Left colon (tissue), 2 donors: ENCODE results near the gene EIF4EBP2. TPM values are rescaled to one million over a fixed set of nuclear protein-coding genes. Genes with fewer than 3 reads are reported as not detected.

ENCODE experiments used
- ATAC-seq: fragments of 200-7000 bp; cut with Tn5 transposase; one replicate; pipeline ENCODE4 v1.9.1; 2020; ENCODE audit warnings: mild to moderate bottlenecking, moderate library complexity
- DNase-seq, 2 donors: peaks; one replicate each; pipeline ENCODE4 v3.0.0-alpha.2; 2020
- intact Hi-C, 2 donors: fragments of 100-400 bp; cut with DNase I in 1 of 2; cut with micrococcal nuclease in 1 of 2; formaldehyde crosslinking; loops; one replicate each; pipeline versions ENCODE4 v1.11.2 to v1.14.0; 2022; cut with DNase I, micrococcal nuclease
- total RNA-seq, 2 donors: library from RNA; stranded (reverse); fragmentation: NEBNext Ultra II Directional; extraction: Animal tissue kit (Norgen Biotek cat#: 25700); gene quantifications; one replicate each; pipeline ENCODE4 v1.2.1, GENCODE V29; 2021
- donor health status: DM: no; HTN: no; CAD: no.
- donor health status: DM: yes; HTN: yes; CAD: no.

Gene EIF4EBP2
- total RNA-seq, 2 donors from 2014 or later: 72.2 to 112 TPM

DNA sequence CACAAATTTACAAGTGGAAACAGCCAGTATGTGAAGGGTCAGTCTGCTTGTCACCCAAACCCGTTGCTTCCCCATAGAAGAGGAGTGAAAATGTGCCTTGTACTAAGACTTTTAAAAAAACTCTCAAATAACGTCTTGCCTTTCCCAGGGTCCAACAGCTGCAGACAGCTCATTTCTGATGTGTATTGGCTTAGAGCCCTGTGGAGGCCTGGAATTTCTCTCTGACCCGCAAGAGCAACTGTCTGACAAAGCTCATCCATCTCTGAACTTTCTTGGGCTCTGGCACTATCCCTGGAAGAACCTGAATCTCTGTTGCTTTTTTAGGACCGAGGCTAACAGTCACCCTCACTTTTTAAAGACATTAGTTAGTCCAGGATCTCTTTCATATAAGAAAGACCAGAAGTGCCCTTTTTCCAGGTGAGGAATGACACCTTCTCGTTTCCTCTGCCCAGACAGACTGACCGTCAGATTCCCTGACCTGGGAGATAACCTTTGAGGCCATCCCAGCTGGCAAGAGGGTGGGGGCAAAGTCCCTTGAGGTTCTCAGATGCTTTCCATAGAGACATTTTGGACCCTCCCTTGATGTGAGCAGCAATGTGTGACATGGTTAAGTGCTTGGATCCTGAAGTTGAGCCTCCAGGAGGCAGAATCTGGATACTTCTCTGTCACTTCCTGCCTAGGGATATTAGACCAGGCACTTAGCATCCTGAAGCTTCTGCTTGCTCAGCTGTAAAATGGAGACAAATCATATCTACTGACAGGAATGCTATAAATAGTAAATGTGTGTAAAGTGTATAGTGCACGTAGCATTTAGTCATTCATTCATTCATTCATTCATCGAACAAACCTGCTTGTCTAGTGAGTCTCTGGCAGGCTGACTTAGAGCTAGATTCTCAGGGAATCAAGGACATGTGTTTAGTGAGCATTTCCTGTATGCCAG, 42.0 kb downstream of the EIF4EBP2 start:
- intact Hi-C loops: no loop called here
- ATAC-seq (no peak), DNase-seq (no peak)

DNA sequence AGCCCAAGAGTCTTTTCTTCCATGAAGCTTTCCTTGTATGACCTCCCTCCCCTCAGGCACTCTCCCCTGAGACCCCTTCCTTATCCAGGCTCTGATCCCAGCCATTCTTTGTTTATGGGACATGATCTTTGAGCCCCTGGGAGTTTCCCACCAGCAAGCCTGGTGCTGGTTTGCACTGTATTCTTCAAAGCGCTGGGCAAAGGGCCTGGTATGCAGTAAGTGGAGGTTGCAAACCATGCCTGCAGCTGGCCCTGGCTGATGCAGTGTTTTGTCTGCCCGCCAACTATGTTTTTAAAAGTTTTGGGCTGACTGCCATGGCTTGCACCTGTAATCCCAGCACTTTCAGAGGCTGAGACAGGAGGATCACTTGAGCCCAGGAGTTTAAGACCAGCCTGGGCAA, 44.3 kb downstream of the EIF4EBP2 start:
- DNase-seq: no peak
- ATAC-seq: no peak
- intact Hi-C loops: no loop called here

DNA sequence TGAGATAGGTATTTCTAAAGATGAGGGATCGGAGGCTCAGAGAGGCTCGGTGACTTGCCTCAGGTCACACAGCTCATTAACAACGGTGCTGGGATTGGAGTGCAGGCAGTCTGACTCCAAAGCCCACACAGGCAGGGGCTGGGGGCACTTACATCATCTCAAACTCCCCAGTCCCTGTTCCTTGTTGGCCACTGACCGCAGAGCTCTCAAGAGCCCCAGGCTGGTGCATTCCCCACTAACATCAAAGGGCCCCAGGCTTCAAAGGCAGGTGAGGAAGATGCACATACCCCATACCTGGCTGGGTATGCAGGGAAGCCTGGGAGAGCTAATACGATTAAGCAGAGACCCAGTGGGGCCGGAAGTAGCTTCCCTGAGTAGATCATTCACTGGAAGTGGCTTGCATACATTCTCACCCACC, 51.3 kb downstream of the EIF4EBP2 start:
- ATAC-seq (no peak), DNase-seq (no peak)
- intact Hi-C loops: no loop called here

DNA sequence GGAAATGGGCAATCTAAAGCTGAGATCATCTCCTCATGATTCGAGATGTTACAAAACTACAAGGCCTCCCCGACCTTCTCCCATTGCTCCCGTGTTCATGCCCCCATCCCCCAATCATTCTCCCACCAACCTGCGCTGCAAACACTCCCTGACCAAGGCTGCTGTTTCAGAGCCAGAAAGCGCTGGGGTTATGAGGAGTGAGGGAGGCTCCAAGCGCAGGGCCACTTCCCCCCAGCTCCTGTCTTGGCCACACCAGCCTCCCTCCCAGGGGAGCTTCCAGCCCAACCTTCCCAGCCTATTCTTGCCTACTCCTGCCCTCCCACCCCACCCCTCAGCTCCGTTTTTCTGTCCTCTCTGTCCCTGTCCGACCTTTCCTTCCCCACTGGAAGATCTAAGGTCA, 52.2 kb downstream of the EIF4EBP2 start:
- intact Hi-C loops: no loop called here
- ATAC-seq (no peak), DNase-seq (no peak)

DNA sequence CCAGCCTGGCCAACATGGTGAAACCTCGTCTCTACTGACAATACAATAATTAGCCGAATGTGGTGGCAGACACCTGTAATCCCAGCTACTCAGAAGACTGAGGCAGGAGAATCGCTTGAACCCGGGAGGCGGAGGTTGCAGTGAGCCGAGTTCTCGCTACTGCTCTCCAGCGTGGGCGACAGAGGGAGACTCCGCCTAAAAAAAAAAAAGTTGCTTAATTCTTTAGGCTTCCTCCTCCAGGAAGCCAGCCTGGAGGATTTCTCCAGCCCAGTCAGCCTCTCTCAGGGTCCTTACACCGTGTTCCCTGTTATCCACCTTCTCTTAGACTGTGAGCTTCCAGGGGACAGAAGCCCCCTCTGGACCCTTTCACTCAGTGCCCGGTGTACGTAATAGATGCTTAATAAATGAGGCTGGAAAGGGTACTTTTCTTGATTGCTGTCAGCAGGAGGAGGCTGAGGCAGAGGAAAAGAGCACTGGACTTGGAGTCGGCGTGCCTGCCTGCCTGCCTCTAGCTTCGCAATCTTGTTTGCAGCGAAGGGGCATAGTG, 53.9 kb downstream of the EIF4EBP2 start:
- intact Hi-C loops: no loop called here
- ATAC-seq (no peak), DNase-seq (no peak)

DNA sequence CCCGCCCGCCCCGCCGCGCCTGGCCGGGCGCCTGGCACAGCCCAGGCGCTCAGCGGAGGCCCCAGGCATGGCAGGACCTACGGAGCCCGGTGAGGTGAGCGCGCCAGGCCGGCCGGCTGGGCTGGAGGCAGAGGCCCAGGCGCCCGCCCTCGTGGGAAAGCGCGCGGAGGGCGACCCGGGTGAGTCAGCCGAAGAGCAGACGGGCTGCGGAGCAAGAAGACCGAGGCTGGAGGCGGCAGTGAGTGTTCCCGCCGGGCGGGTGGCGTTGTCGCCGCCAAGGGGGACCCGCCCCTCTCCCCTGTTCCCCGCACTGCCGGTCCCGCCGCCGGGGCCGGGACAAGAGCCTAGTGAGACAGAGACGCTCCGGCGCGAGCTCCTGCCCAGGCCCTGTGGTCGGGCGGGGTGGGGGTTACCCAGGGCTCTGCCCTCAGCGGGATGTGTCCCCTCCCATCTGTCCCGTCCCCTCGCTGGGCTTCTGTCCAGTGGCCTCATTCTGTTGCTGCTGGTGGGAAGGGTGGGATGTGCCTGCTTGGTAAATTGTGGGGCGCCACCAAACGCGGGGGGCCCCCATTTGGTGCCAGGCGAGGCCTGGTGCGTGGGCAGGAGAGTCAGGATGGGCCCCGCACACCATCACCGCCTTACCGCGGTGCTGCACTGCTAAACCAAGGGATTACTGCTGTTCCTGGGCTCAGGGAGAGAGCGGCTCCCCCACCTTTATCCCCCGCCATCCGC, 54.5 kb downstream of the EIF4EBP2 start:
- peak; percentile 70 for ATAC-seq
- peak; percentile 58 for DNase-seq
- intact Hi-C loops: no loop called here

DNA sequence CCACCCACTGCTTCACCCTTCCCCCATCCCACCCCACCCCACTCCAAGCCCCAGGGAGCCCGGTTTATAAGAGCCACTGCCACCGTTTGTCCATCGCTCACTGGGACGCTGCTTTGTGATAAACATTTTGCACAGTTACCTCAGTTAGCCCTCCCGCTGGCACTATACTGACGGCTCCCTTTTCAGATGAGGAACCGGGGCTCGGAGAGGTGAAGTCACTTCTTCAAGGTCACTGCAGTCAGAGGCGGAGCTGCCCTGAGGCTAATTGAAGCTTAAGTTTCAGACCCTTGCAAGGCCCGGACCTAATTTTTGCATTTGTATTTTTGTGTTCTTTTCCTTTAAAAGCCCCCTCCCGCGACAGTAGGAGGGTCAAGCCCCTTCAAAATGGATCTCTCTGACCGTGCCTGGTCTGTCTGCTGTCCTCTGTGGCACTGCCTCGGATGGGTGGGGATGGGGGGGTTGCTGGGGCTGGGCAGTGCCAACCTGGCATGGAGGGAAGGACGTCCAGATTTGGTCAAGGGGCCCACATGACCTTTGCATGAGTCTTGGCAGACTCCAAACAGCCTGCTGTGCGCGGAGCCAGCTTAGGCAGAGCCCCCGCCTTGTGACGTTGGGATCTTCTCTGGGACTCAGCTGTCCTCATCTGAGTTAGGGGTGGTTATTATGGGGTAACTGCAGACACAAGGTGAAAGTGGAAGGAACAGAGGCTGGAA, 55.3 kb downstream of the EIF4EBP2 start:
- DNase-seq (peak in 1 of 2 donors; percentile 47), ATAC-seq (no peak)
- intact Hi-C loops: no loop called here

DNA sequence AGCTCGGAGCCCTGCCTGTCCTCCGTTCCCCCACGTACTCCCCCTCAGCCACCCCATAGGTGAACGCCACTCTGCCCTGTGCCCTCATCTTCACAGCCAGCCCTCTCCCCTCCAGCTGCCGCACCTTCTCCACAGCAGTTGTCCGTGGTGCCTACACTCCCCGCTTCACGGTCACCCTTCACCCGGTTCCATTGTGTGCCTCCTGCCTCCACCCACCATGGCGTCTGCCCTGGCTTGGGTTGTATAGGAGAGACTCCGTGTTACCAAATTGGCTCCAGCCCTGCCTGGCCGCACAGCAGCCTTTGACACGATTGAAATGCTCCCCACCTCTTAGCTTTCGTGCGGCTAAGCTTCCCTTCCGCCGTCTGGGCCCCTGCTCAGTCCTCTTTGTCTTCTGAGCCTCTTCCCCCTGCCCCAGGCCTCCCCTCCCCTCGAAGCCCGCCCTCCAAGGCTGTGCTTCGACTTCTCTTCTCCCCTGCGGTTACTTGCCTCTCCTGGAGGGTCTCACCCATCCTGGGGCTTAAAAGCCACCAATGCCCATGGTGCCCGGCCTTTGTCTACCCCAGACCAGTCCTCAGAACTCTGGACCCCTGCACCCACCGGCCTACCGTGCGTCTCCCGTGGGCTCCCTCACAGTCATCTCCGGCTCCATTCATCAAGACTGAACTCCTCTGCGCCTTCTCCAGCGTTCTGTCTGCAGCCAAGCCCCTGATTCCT, 56.0 kb downstream of the EIF4EBP2 start:
- ATAC-seq (peak; percentile 35), DNase-seq (no peak)
- intact Hi-C loops: loop anchor here (5.0 kb wide), 1 partner anchor 82 kb away; no protein-coding TSS in a partner anchor

DNA sequence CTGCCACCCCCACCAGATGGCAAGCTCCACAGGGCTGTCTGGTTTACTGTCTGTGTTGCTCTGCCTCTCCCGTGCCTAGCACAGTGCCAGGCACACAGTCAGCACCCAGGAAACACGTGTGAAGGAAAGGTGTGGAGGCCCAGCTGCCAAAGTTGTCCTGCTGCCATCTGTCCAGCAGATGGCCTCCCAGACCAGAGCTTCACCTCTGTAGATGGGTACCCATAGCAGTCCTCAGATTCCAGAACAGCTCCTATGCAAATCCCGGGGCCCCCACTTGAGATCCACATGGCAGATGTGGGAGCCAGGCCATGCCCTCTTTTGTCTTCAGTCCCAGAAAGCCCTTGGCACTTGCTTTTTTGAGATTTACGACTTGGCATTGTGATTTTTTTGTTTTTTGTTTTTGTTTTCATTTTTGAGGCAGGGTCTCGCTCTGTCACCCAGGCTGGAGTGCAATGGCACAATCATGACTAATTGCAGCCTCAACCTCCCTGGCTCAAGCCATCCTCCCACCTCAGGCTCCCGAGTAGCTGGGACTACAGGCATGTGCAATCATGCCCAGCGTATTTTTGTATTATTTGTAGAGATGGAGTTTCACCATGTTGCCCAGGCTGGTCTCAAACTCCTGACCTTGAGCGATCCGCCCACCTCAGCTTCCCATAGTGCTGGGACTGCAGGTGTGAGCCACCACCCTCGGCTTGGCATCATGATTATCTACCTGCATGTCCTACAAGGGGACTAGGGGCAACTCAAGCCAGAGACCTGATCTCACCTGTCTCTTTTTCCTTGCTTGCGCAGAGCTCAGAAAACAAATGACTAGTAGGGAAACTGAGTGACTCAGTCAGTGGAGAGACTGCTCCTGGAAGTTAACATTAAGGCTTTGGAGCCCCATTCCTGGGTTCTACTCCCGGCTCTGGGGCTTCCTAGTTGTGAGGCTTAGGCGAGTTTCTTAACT, 57.7 kb downstream of the EIF4EBP2 start:
- peak in 1 of 2 donors; percentile 65 for DNase-seq
- peak; percentile 78 for ATAC-seq
- intact Hi-C loops: loop anchor here (5.0 kb wide), 1 partner anchor 81 kb away; no protein-coding TSS in a partner anchor

DNA sequence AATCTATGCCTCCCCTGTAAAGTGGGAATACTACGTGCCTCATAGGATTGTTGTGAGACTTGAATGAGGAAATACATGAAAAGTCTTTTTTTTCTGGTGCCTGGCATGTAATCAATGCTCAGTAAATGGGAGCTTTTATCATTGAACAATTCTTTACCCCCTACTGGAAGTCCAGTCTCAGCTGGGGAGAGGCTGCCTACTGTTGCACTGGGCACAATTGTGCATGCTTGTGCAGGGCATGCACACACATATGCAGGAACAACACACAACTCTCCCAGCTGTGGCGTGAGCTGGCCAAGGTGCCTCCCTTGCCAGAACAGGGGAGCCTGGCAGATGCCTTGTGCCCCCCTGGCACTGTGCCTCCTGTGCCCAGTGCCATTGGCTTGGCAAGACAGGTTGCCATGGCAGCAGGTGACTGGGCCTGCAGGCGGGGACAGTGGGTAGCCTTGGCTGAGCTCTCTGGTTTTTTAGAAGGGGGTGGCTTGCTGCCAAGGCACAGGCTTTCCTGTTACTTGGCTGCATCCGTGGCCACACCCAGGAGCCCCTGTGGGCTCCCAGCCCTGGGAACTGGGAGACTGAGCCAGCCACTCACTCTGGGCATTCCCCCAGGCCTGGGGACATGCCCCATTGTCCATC, 58.5 kb downstream of the EIF4EBP2 start:
- DNase-seq (peak; percentile 24 to 46), ATAC-seq (no peak)
- intact Hi-C loops: loop anchor here (5.0 kb wide), 1 partner anchor 80 kb away; no protein-coding TSS in a partner anchor

DNA sequence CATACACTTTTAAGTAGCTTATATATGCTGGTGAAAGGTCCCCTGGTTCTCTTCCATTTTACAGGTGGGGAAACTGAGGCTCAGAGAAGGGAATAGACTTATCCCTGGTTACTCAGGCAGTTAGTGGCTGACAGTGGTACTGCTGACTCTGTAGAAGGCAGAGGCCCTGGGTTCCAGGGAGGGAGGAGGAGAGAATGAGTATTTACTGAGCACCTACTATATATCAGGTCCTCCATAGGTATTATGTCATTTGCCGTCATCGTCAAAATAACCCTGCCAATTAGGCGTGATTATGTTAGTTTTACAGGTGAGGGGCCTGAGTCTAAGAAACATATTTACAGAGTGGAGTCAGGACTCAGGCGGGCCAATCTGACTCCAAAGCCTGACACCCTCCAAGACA, 61.3 kb downstream of the EIF4EBP2 start:
- no peak for DNase-seq
- intact Hi-C loops: no loop called here
- ATAC-seq: no peak

DNA sequence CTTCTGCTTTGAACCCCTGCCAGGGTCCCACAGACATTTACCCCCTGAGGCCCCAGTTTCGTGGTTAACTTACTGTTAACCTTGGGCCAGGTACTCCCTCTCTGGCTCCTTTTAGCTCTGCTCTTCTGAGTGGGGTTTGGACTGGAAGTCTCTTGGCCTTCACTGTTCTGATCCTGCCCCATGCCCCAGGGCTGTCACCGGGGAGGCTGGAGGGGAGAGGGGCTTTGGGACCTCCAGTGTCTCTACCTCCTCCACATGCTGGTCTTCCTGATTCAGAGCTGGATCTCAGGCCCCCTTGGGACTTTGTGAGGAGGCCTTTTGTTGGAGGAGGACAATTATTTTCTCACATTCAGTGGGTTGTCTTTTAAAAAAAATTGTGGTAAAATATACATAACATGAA, 61.9 kb downstream of the EIF4EBP2 start:
- ATAC-seq: no peak
- intact Hi-C loops: no loop called here
- DNase-seq: no peak

DNA sequence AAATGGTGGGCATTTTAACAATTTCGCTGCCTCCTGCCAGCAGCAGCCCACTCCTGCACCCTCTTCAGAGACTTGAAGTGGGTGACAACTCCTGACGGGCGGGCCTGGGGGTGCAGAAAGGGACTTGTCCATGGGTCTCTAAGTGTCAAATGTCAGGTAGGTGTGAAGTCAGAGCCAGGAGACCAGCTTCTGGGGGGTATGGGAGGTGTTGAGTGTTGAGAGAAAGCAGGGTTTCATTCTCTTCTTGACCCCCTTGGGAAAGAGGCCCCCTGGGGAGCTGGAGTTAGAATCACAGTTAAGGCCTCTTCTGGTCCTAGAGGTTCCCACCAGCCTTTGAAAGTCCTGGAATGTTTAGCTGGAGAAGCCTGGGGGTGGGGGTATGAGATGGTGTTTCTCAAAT, 63.0 kb downstream of the EIF4EBP2 start:
- ATAC-seq (no peak), DNase-seq (no peak)
- intact Hi-C loops: no loop called here

DNA sequence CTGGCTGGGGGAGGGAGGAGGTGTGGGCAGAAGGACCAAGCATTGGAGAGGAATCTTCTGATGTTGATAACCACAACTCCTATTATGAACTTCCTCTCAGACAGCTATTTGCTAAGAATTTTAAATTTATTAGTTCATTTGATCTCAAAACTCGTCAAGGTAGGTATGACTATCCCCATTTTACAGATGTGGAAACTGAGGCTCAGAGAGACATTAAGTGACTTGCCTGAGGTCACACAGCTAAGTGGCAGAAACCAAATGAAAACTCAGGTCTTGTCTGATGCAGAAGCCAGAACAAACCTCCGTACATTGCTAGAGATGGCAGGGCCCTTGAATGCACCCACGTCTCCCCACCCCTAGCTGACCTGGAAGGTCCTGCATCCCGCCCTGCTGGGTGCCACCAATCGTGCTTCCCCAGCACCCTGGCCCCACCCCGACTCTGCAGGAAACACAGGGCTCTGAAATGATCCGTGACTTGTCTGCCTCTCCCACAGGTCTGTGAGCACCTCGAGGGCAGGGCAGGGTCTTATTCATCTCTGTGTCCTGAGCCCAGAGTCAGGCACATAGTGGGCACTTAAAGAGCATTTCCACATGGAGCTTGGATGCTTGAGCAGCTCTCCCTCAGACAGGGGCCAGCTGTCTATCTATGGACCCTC, 69.0 kb downstream of the EIF4EBP2 start:
- intact Hi-C loops: no loop called here

DNA sequence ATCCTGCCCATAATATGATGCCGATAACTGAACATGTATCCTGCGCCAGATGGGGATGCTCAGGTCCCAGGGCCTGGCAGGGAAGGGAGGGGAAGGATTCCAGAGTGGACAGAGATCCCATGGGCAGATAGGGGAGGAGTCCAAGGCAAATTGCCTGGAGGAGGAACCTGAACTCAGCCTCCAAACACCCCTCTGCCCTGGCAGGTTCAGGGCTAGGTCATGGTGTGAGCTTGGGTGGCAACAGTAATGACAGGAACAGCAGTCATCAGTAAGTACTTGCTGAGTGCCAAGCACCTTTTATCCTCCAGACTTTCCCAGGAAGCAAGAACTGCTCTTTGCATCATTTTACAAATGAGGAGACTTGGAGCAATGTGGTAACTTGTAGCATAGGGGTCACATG, 70.8 kb downstream of the EIF4EBP2 start:
- intact Hi-C loops: no loop called here
- no peak for ATAC-seq
- DNase-seq: no peak

More for the DNA sequence above, 69.0 kb downstream of the EIF4EBP2 start:
- DNase-seq (no peak), ATAC-seq (no peak)

DNA sequence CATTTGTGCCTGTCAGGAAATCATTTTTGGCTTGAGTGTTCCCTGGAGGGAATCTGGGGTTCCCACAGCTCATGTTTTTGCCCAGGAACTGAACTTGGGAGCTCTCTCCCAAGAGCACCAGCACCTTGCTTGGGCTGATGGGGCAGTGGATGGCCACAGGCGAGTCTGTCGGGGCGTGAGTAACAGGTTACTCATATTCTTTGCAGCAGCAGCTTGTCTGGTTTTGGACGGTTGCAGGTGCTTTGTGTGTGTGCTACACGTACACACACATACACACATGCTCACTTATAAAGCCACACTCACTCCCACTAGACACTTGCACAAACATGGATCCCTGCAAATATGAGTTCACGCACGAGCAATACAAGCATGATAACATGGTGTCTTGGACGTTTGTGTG, 71.7 kb downstream of the EIF4EBP2 start:
- DNase-seq (no peak), ATAC-seq (no peak)
- intact Hi-C loops: no loop called here
